Activated T-helper 1 cell treated with anti-CD3 and anti-CD28 coated beads, Interleukin-2, amount 50 U/mL, for 16 hours (primary cell): ENCODE measurements around the gene CDH12.

ENCODE experiments used
- DNase-seq, 2 donors: peaks; one replicate each; pipeline ENCODE4 v3.0.0-alpha.2; 2020; ENCODE audit warnings: low read depth in 1 of 2, low spot score in 1 of 2

The CDH12 gene

DNA sequence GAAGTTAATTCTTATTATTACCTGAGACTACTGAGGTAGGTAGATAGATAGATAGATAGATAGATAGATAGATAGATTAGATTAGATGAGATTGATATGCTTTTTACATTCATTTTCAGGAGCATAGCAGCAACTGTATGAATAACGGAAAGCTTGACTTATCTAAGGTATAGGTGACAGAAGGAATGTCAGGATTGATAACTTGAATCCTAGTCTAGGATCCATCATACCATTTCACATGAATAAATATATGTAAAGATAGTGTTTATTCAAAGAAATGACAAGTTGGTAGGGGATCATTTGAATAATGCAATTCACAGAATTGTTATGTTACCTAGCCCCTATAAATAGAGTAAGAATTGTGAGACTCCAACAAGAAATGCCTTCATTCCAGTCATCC lies 1008.2 kb downstream of the CDH12 start:
- DNase-seq: no peak

GRCh38 chr5:21834863-21835262 lies 1018.3 kb downstream of the CDH12 start:
- no peak for DNase-seq

- no peak for DNase-seq
These were observed 1021.9 kb downstream of the CDH12 start for GRCh38 chr5:21831145-21831787.

- DNase-seq: no peak
These were observed 1026.3 kb downstream of the CDH12 start for GRCh38 chr5:21826884-21827283.

DNA sequence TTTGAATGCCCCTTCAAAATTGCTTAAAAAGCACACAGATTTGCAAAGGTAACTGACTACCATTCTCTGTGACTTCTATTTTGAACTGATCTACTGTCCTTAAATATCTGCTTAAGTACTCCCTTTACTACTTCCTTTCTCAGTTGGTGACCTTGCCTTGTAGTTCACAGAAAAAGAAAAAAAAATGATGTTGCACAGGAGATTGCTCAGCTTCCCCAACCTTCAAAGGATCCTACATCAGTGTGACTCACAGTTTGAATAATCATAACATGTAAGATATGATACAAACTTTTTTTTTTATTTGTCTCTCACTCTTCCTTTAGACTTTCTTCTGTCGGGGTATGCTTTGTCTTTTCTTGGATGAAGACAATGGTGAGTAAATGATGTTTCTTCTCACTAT lies 1029.6 kb downstream of the CDH12 start:
- no peak for DNase-seq

DNA sequence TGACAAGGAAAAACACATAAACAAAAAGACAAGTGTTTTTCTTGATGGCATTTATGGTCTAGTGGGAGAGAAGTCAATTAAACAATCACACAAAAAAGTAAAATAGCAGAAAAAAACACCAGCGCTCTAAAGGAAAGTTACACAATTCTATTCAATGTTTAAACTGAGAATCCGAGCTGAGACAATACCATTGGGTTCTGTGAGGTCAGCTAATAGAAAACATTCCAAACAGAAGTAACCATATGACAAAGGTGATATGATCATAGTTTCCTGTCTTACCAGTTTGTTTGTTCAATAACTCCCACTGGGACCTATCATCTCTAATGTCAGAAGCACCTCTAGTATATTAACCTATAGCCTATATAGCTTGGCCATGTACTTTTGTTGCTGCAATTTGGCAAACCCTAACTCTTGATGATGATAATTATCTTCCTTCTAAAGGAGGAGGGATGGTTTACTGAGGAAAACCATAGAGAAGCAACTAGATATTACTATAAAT lies 1030.0 kb downstream of the CDH12 start:
- DNase-seq: no peak

DNA sequence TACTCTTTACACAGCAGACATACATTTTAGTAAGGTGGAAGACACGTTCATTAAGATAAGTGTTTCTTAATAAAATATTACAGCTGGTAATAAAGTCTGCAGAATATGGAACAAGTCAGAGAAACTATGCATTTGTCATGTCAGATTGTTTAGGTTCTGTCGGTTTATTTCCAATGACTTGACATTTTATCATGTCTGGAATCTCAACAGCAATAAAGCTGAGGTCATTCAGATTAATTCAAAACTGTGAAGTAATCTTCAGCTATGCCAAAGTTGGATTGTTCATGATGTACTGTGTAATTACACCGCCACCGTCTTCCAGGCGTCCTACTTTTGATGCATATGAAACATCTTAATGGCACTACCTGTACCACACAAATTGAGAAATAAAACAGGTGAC lies 1032.6 kb downstream of the CDH12 start:
- no peak for DNase-seq

DNA sequence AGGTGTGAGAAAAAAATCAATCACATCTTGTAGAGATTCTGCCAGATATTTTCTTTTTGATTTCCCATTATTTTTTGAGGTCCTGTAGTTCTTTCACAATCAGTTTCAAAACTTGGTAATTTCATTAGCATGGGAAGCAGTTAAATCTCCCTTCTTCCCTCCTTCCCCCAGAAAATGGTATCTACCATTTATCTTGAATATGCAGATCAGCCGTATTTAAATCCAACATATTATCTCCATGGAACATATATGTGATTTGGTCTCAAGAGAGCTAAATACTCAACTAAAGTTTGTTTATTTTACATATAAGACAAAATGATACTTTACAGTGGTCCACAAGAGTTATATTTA lies 1034.8 kb downstream of the CDH12 start:
- no peak for DNase-seq

- no peak for DNase-seq
These were observed 1035.3 kb downstream of the CDH12 start for GRCh38 chr5:21817668-21818369.

DNA sequence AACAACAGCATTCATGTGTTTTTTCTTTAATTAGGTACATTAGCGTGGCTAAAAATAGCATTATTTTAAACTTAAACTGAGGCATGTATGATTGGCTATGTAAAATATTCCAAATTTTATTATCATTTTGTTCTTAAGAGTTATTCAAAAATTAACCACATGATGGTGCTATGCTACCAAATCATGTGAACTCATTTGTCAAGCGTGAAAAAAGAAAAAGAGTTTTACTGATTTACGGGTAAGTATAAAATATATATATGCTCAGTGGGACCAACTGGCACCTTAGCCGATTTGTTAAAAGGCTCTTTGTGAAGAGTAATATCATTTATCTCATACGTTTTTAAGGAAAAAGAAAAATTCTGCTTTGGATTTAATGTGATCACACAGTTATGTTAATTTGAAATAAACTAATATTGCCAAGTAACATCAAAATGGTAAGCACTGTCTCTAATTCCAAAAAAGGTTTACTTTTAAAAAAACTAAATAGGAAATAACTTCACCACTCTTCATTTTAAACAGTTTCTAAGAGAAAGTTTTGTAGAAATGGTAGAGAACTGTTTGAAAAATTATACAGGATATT lies 1042.3 kb downstream of the CDH12 start:
- DNase-seq: no peak

DNA sequence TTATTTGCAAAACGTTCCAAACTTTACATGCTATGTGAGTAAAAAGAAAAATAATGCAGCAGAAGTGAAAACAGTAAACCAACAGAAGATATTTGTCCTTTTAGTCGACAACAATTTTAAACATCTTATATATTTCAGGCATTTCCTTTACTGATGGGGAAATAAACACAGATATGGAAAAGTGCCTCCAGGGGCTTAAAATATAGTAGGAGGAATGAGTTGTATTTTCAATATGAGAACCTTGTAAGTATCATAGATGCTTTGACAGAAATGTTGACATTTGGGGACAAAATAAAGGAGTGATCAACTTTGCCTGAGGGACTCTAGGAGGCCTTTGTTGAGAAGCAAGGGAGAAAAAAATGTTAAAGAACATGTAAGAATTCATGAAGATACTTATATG lies 1043.5 kb downstream of the CDH12 start:
- no peak for DNase-seq

GRCh38 chr5:21807953-21808352 lies 1045.2 kb downstream of the CDH12 start:
- DNase-seq: no peak

- no peak for DNase-seq
These were observed 1046.2 kb downstream of the CDH12 start for GRCh38 chr5:21806943-21807342.

DNA sequence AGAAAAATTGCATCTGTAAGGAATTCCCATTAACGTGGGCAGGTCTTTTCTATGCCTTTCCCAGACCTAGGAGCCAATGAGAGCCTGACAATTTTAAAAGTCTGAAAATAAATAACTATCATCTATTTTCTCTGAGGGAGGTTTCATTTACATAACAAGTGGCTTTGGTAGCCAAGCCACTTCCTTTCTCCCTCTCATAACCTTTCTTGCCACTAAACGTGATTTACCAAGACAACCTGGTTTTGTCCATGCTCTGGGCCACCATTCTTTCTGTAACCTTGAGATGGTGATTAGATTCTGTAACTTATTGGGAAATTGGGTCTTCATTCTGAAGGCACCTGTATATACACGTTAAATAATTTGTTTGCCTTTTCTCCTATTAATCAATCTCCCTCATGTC lies 1046.9 kb downstream of the CDH12 start:
- no peak for DNase-seq

DNA sequence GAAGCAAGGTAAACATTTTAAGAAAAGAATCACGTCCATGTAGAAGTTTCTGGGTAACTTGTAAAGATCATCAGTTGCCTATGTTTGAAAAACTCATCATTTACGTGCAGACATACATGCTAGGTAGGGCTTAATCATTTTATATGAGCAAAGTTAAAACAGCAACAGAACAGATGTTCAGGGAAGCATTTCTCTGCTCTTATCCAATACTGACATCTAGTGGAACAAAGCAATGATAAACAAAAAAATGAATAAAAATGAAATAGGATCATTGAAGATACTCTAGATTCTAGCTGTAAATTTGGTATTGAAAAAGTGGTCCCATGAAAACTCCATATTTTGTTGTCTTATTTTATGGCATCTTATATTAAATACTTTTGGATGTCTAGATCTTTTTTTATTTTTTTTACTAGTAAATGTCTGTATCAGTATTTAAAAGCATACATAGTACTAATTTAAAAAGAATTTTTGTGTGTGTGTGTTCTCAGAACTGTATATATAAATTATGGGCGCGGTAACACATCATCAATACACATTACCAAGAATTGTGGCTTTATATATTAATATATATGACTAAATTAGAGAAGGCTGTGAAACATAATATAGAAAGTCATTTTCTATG lies 1050.2 kb downstream of the CDH12 start:
- no peak for DNase-seq

GRCh38 chr5:21802100-21802499 lies 1051.0 kb downstream of the CDH12 start:
- no peak for DNase-seq

DNA sequence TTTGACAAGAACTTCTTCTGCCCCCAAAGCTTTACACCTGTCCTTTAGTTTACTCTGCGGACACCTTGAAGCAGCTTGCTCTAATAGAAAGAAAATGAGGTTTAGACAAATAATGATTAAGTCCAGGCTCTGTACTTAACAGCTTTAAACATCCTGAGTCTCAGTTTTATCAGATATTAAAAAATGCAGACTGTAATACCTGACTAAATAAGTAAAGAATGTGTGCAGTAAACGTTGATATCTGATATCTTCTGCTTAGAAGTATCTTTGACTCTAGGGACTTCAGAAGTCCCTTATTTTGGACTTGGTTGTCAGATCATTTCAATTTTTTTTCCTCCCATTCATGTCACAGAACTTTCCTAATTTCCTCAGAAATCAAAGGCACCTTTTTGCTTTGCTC lies 1060.4 kb downstream of the CDH12 start:
- no peak for DNase-seq

GRCh38 chr5:21791304-21791703 lies 1061.8 kb downstream of the CDH12 start:
- DNase-seq: no peak

DNA sequence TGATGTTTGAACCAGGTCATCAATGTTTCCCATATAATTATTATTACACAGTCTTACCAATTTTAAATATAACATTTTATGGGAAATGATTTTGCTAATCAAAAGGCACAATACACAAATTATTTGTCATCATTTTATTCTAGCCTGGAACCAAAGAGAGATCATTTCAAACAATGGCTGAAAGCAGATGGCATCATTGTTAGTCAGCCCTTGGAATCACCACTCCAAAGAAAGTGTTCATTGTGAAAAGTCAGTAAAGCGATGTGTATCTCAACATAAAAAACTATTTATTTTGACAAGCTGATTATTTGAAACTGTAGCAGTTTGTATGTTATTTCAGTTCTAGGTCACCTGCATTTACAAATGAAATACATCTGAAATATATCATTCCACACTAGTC lies 1068.7 kb downstream of the CDH12 start:
- no peak for DNase-seq

GRCh38 chr5:21783074-21783679 lies 1070.0 kb downstream of the CDH12 start:
- no peak for DNase-seq

- no peak for DNase-seq
These were observed 1076.7 kb downstream of the CDH12 start for GRCh38 chr5:21776466-21776865.

- DNase-seq: no peak
These were observed 1078.3 kb downstream of the CDH12 start for GRCh38 chr5:21774801-21775200.
